DMS53 (cell line): ENCODE measurements around the gene EXOC1L.

ENCODE experiments used
- DNase-seq: peaks from one replicate; lab custom pipeline; 2025; lab: John Stamatoyannopoulos, UW

EXOC1L gene

DNA sequence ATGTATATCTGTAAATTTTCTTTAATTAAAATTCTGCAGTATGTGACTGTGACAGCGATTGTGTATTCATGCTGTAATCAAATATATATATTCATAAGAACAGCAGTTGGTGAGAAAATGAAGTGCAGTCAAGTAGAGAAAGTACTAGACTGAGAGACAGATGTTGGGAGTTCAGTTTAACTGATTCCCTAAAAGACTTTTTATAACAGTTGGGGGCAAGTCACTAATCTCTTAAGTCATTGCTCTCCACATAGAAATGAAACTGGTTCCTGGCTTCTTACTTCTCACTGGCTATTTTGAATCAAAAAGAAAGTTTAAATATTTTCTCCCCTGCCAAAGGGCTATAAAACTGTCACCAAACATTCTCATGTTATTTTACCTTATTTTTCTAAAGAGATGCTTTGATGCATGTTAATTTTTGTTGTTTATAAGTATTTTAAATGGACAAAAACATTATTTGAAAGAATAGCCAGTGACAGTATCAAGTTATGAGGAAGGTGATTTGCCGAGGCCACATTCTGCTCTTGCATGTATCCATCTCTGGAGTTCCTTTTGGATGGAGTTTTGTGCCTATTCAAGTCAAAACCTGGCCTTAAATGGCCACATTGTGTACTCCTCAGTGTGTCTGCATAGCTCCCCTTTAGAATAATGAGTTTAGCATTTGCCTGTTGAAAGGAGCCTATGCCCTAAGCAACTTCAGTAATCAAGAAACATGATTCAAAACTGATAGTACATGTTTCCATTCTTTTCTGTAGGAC is 64.7 kb downstream of the EXOC1L start:
- no peak for DNase-seq

DNA sequence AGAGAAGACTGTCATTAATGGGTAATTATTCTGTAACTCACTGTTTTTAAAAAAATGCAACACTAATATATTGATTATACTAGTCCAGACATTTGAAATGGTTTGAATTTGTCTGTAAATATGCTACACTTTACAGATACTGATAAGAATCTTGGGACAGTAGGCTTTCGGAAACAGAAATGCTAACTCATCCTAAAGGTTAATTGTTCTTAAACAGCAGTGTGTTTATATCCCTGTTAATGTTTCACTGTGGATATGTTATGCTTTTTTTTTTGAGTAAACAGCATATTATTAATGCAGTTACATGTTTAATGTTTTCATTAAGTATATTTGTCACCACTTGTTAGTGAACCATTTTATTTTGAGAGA is 65.2 kb downstream of the EXOC1L start:
- no peak for DNase-seq
